HepG2 (cell line): Measurements from ENCODE around the gene NT5C2. TPM values are rescaled to one million over a fixed set of nuclear protein-coding genes. Genes with fewer than 3 reads are reported as not detected.

ENCODE experiments used
- ATAC-seq: fragments of 200-7000 bp; cut with Tn5 transposase; 3 replicates; pipeline ENCODE4 v1.9.1; 2020; ENCODE audit warnings: mild to moderate bottlenecking, moderate library complexity
- BruUV-seq: library from RNA; stranded (reverse); fragments of 400-500 nt; replicated peaks from 2 replicates; lab custom pipeline; 2021; lab: Mats Ljungman, UMichigan
- CTCF ChIA-PET: fragments of 300-600 bp; formaldehyde crosslinking; extraction: SDS; loops from one replicate; lab custom pipeline; 2021; ENCODE audit warnings: low total read pairs, inconsistent platforms, low intra/inter-chr PET ratio; lab: Yijun Ruan, JAX
- POLR2A ChIA-PET: fragments of 350-600 bp; sonication (Branson Sonifier 250); formaldehyde crosslinking; loops from one replicate; lab custom pipeline; 2020; ENCODE audit warnings: antibody characterized with exemption, inconsistent platforms; lab: Yijun Ruan, JAX
- DNase-seq: peaks from one replicate; pipeline ENCODE4 v3.0.0-alpha.2; 2015; ENCODE audit warnings: low spot score
- FAIRE-seq: peaks from 3 replicates; lab custom pipeline; 2011; peaks lifted over from hg19 to GRCh38; lab: Jason Lieb, UNC
- H2AFZ ChIP-seq: one replicate; pipeline ENCODE4 v1.6.1; 2011; ENCODE audit warnings: low read length, inconsistent platforms
- H3K27ac ChIP-seq: fragments of 300-600 bp; 3 replicates; pipeline ENCODE4 v1.8.0; 2011; ENCODE audit warnings: mixed run types, mild to moderate bottlenecking, mixed read lengths, low read length, inconsistent platforms; ENCODE audit not compliant: insufficient read depth; ENCODE audit errors: extremely low read length
- H3K27me3 ChIP-seq, 2 experiments: fragments of 200-600 bp in 1 of 2; 2 replicates in 1 of 2; 3 replicates in 1 of 2; pipeline versions ENCODE4 v1.6.0 to v1.8.0; 2011; ENCODE audit warnings: low read length in 2 of 2, mild to moderate bottlenecking in 2 of 2, moderate library complexity in 2 of 2, inconsistent platforms in 1 of 2; ENCODE audit not compliant: insufficient read depth in 2 of 2, control insufficient read depth in 1 of 2
- H3K36me3 ChIP-seq, 2 experiments: fragments of 200-600 bp in 1 of 2; replicated peaks in 1 of 2; 2 replicates in 1 of 2; 3 replicates in 1 of 2; pipeline versions ENCODE4 v1.5.1 to v1.8.0; 2011; ENCODE audit warnings: low read length in 2 of 2, inconsistent platforms in 1 of 2; ENCODE audit not compliant: insufficient read depth in 2 of 2, control insufficient read depth in 1 of 2
- H3K4me1 ChIP-seq: 2 replicates; pipeline ENCODE4 v1.5.1; 2012; ENCODE audit warnings: low read length, inconsistent platforms; ENCODE audit not compliant: insufficient read depth
- H3K4me2 ChIP-seq: 2 replicates; pipeline ENCODE4 v1.6.0; 2011; ENCODE audit warnings: low read depth, low read length, inconsistent platforms
- H3K4me3 ChIP-seq, 3 experiments: fragments of 200-600 bp in 1 of 3; sonication (generic), shearing (Covaris generic) in 1 of 3; replicated peaks in 1 of 3; 2 replicates each; pipeline ENCODE4 v1.5.1; 2011 to 2016; ENCODE audit warnings: low read length in 3 of 3, inconsistent platforms in 2 of 3, low read depth in 2 of 3, mild to moderate bottlenecking in 2 of 3, control low read depth in 1 of 3, mixed read lengths in 1 of 3; ENCODE audit not compliant: insufficient read depth in 1 of 3
- H3K79me2 ChIP-seq: one replicate; pipeline ENCODE4 v1.6.1; 2011; ENCODE audit warnings: low read length, inconsistent platforms; ENCODE audit not compliant: insufficient read depth
- H3K9ac ChIP-seq: 2 replicates; pipeline ENCODE4 v1.6.0; 2011; ENCODE audit warnings: mild to moderate bottlenecking, low read depth, low read length, inconsistent platforms; ENCODE audit not compliant: insufficient read depth
- H3K9me3 ChIP-seq: 2 replicates; pipeline ENCODE4 v1.5.1; 2012; ENCODE audit warnings: mild to moderate bottlenecking, low read length
- H4K20me1 ChIP-seq: 2 replicates; pipeline ENCODE4 v1.6.0; 2011; ENCODE audit warnings: inconsistent platforms, mild to moderate bottlenecking, low read length, moderate library complexity; ENCODE audit not compliant: insufficient read depth
- BHLHE40 ChIP-seq: IDR thresholded peaks from 2 replicates; pipeline ENCODE4 v1.6.1; 2011; ENCODE audit warnings: low read length, improper control_type of control experiment
- CEBPB ChIP-seq: IDR thresholded peaks from 2 replicates; pipeline ENCODE4 v1.6.1; 2011; ENCODE audit warnings: low read depth, low read length, improper control_type of control experiment, borderline replicate concordance
- CREM ChIP-seq, 2 experiments: sonication (generic) in 1 of 2; formaldehyde crosslinking in 1 of 2; IDR thresholded peaks; 2 replicates each; pipeline versions ENCODE4 v1.4.0 to v1.6.1; 2016 to 2020; ENCODE audit warnings: antibody characterized with exemption in 1 of 2, mild to moderate bottlenecking in 1 of 2, missing genetic modification reagents in 1 of 2
- FOSL1 ChIP-seq: sonication (generic); formaldehyde crosslinking; IDR thresholded peaks from 2 replicates; pipeline ENCODE4 v1.9.0; 2021; ENCODE audit warnings: missing genetic modification reagents, borderline replicate concordance
- JUND ChIP-seq: sonication (generic); formaldehyde crosslinking; IDR thresholded peaks from 2 replicates; pipeline ENCODE4 v1.8.0; 2022; ENCODE audit warnings: mild to moderate bottlenecking, missing genetic modification reagents
- PAXIP1 ChIP-seq: sonication (generic); formaldehyde crosslinking; conservative IDR thresholded peaks from 2 replicates; pipeline ENCODE4 v1.4.0; 2020; ENCODE audit warnings: mild to moderate bottlenecking, missing genetic modification reagents, moderate library complexity
- POLR2A ChIP-seq, 2 experiments: IDR thresholded peaks; 2 replicates each; pipeline ENCODE4 v1.6.1; 2011; ENCODE audit warnings: low read depth in 2 of 2, low read length in 2 of 2, mild to moderate bottlenecking in 1 of 2, moderate library complexity in 1 of 2; ENCODE audit not compliant: insufficient read depth in 1 of 2
- RBFOX2 ChIP-seq: fragments of 200-400 bp; formaldehyde crosslinking; IDR thresholded peaks from 2 replicates; pipeline ENCODE4 v1.6.1; 2017; ENCODE audit warnings: low read depth, mild to moderate bottlenecking, low read length
- SMAD1 ChIP-seq: sonication (generic); formaldehyde crosslinking; IDR thresholded peaks from 2 replicates; pipeline ENCODE4 v1.4.0; 2020; ENCODE audit warnings: missing genetic modification reagents, low read depth, mild to moderate bottlenecking, borderline replicate concordance
- TCF7 ChIP-seq: sonication (generic); IDR thresholded peaks from 2 replicates; pipeline ENCODE4 v1.6.1; 2016; ENCODE audit warnings: antibody characterized with exemption, low read depth
- ZNF121 ChIP-seq: sonication (generic); formaldehyde crosslinking; IDR thresholded peaks from 2 replicates; pipeline ENCODE4 v1.5.0; 2020; ENCODE audit warnings: mild to moderate bottlenecking, missing genetic modification reagents
- ZNF460 ChIP-seq: sonication (generic); formaldehyde crosslinking; IDR thresholded peaks from 2 replicates; pipeline ENCODE4 v1.5.1; 2020; ENCODE audit warnings: missing genetic modification reagents, mild to moderate bottlenecking, borderline replicate concordance
- WGBS: methylation state at CpG from one replicate; pipeline ENCODE4 v1.1.6; 2017; ENCODE audit warnings: low lambda C conversion rate; 5-methylcytosine and 5-hydroxymethylcytosine counted together
- in situ Hi-C: cut with HindIII; loops from 2 replicates; pipeline ENCODE4 v1.10.0; 2017; ENCODE audit warnings: low pct_unique_long_range_greater_than_20kb; ENCODE audit not compliant: extremely low pct_ligation_motif_present
- intact Hi-C: fragments of 100-400 bp; cut with micrococcal nuclease; formaldehyde crosslinking; loops from one replicate; pipeline ENCODE4 v1.10.0; 2022; ENCODE audit not compliant: unreplicated experiment
- polyA plus RNA-seq, 8 experiments: library from polyadenylated mRNA; depleted of rRNA in 3 of 8; stranded (reverse) in 7 of 8; unstranded in 1 of 8; fragments of >200 nt; fragmentation: Illumina TruSeq in 4 of 8; extraction: Trizol in 4 of 8; gene quantifications; 2 replicates each; pipeline versions ENCODE4 v1.2.1 to v1.2.3, GENCODE V29; 2011 to 2016; ENCODE audit warnings: low read depth in 4 of 8, missing spikeins in 1 of 8, mixed read lengths in 1 of 8; ENCODE audit not compliant: insufficient read depth in 1 of 8
- total RNA-seq, 5 experiments: library from RNA; depleted of rRNA; stranded (reverse); fragments of >200 nt; fragmentation: Illumina TruSeq; extraction: Trizol; gene quantifications; 2 replicates each; pipeline ENCODE4 v1.2.3, GENCODE V29; 2016; ENCODE audit warnings: low read depth in 1 of 5

NT5C2 gene
- total and polyA plus RNA-seq, 2 of the 13 experiments (the other 11 are each of a cell fraction or from before 2014, with no cell fraction given): 40.6 to 55.2 TPM

- Histone ChIP-seq H3K9me3 (no peaks in the 10 kb centered on the region), H3K4me2 (no peak overlapping the region), H4K20me1 (no peaks in the 10 kb centered on the region), H3K36me3 (no peaks in the 10 kb centered on the region), H3K79me2 (no peaks in the 10 kb centered on the region), H2AFZ (no peak overlapping the region), H3K4me1 (peaks cover 54% of the 10 kb centered on the region), H3K27ac (no peak overlapping the region), H3K9ac (no peak overlapping the region), H3K4me3 (no peak overlapping the region), H3K27me3 (no peaks in the 10 kb centered on the region)
- ChIA-PET CTCF (no interaction called here), POLR2A (no interaction called here)
- BruUV-seq: no TSS peak
- TF ChIP-seq ZNF121 (CRISPR knock-in tag): peak; percentile 60
- TF ChIP-seq BHLHE40: no peak
- in situ Hi-C loops (loop anchor here (5.0 kb wide), 1 partner anchor 38 kb away; no protein-coding TSS in a partner anchor), intact Hi-C loops (no loop called here)
- DNase-seq (no peak), FAIRE-seq (no peak), ATAC-seq (no peak)
- WGBS: 81% methylated on average over 2 of the region's 2 CpGs
Measured at GRCh38 chr10:103235775-103236174, 42.7 kb upstream of the NT5C2 start.

DNA sequence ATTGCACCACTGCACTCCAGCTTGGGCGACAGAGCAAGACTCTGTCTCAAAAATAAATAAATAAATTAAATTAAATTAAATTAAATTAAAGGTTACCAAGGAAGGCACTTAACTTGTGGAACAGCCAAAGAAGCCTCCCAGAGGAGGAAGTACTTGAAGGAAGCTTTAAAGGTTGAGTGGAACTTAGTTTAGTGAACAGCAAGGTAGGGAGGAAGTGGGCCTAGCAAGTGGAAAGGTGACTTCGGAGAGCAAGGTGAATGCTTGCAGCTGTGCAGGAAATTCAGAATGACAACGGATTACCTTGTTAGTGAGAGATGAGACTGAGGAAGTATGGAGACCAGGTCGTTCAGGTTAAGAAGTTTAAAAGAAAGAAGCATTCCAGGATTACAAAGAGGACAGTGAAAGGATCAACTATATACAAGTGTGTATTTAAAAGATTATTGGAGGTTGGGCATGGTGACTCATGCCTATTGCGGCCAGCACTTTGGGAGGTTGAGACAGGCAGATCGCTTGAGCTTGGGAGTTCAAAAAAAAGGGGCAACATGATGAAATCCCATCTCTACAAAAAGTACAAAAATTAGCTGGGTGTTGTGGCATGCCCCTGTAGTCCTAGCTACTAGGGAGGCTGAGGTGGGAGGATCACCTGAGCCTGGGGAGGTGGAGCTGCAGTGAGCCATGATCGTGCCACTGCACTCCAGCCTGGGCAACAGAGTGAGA, 39.9 kb upstream of the NT5C2 start:
- peak; percentile 81 for FAIRE-seq
- Histone ChIP-seq H3K27ac (peak overlapping the region; percentile 72), H3K4me2 (peak overlapping the region; percentile 86), H3K9me3 (no peaks in the 10 kb centered on the region), H4K20me1 (no peaks in the 10 kb centered on the region), H3K4me1 (peaks cover 67% of the 10 kb centered on the region), H3K4me3 (peak overlapping the region in 2 of 3 experiments; percentile 25 to 37; a peak in 3 of 6 replicates), H3K27me3 (no peaks in the 10 kb centered on the region), H2AFZ (peak overlapping the region; percentile 5), H3K79me2 (no peaks in the 10 kb centered on the region), H3K9ac (peak overlapping the region; percentile 52), H3K36me3 (no peaks in the 10 kb centered on the region)
- TSS peak; percentile 68 for BruUV-seq
- peak; percentile 88 for DNase-seq
- intact Hi-C loops (loop anchor here (2.0 kb wide), 1 partner anchor 40 kb away; the partner anchor contains the start of gene NT5C2), in situ Hi-C loops (no loop called here)
- ChIA-PET CTCF (no interaction called here), POLR2A (interaction anchor here (0.6 to 6.3 kb wide), 5 partner anchors 8 to 79 kb away, joined by 3 to 65 read pairs (median 10); partner anchors contain the start of gene NT5C2)
- ATAC-seq: peak; percentile 33
- 6% methylated on average over 7 of the region's 7 CpGs for WGBS
- TF ChIP-seq PAXIP1 (CRISPR knock-in tag) (no peak), SMAD1 (no peak), POLR2A (IDR thresholded peaks at IDR 0.05; ENCODE audit: insufficient read depth in 1 of 2, low read depth in 2 of 2, low read length in 2 of 2) (no peak), CEBPB (peak; percentile 27; the same call in 1 of the 2 replicates), ZNF460 (peak; percentile 49; the same call in 1 of the 2 replicates), RBFOX2 (no peak), FOSL1 (CRISPR knock-in tag) (peak; percentile 89), TCF7 (peak; percentile 43; the same call in 1 of the 2 replicates), CREM (IDR thresholded peaks at IDR 0.05) (peak; percentile 33; the same call in 1 of the 2 replicates), CREM (CRISPR knock-in tag; IDR thresholded peaks at IDR 0.05) (no peak), JUND (CRISPR knock-in tag) (peak; percentile 72; the same call in 1 of the 2 replicates)
